ENCODE measurements around the gene GDF15. TPM values are rescaled to one million over a fixed set of nuclear protein-coding genes. Genes with fewer than 3 reads are reported as not detected.

The GDF15 gene
- polyA plus RNA-seq, 1 donor (not counting 4 experiments of a cell fraction or from before 2014, with no cell fraction given): 0.31 TPM

DNA sequence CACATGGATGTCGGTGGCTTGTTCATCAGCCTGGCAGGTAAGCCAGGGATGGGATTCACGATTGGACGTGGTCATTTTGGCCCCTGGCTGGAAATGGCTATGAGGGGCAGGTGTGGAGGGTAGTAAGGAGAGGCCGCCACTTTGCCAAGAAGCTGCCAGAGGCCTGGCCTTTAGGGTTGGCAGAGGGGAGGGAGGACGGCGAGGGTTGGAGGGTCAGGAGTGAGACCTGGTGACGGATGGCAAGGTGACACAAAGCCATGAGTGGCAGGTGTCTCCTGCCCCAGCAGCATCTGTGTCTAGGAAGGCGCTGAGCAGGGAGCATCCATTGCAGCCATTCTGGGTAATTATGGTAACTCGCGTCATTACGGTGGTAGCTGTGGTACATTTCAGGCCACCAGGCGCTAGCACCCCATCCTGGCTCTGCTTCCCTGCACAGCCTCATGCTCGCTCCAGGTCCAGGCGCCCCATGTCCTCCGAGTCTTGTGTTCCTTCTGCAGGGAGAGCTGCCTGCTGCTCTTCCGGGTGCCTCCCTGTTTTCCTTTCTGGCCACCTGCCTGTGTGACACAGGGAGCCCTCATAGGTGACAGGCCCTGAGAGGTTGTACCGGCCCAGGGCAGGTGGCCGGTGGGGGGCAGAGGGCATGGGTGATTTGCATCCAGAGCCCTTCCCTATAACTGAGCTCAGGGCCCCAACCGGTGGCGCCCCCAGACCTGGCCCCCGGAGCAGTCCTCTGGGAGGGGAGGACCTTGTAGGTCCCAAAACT is 37.5 kb downstream of the GDF15 start:
- Histone ChIP-seq H3K4me2 (ENCODE audit: control insufficient read depth, extremely low read depth, insufficient read depth, low read depth, low read length) (no peak overlapping the region), H3K9me1 (ENCODE audit: control insufficient read depth, extremely low read depth, insufficient read depth, low read length) (no peaks in the 10 kb centered on the region), H2AFZ (ENCODE audit: control insufficient read depth, low read length) (no peak overlapping the region), H4K20me1 (ENCODE audit: control insufficient read depth, extremely low read depth, insufficient read depth, low read length) (peaks cover 9% of the 10 kb centered on the region), H3K36me3 (ENCODE audit: control insufficient read depth in 2 of 2, extremely low read depth in 1 of 2, insufficient read depth in 2 of 2, low read length in 2 of 2) (peaks cover 0 to 2% of the 10 kb centered on the region in 2 experiments), H3K4me1 (ENCODE audit: control insufficient read depth, extremely low read depth, insufficient read depth, low read length) (peaks cover 8% of the 10 kb centered on the region), H3K4me3 (ENCODE audit: control insufficient read depth in 2 of 3, extremely low read depth in 1 of 3, insufficient read depth in 2 of 3, low read depth in 1 of 3, low read length in 3 of 3) (no peak overlapping the region), H3K27me3 (ENCODE audit: control insufficient read depth, extremely low read depth, insufficient read depth, low read length) (no peaks in the 10 kb centered on the region), H3K27ac (ENCODE audit: control insufficient read depth, insufficient read depth, low read length) (no peak overlapping the region), H3K9ac (ENCODE audit: control insufficient read depth, extremely low read depth, insufficient read depth, low read length) (no peak overlapping the region), H3K9me3 (ENCODE audit: control insufficient read depth, low read depth, low read length) (no peaks in the 10 kb centered on the region), H3K79me2 (ENCODE audit: control insufficient read depth, insufficient read depth, low read length) (peaks cover 14% of the 10 kb centered on the region)
- FAIRE-seq: no peak
- DNase-seq (ENCODE audit: low read depth, low spot score): no peak
- TF ChIP-seq EZH2 (IDR thresholded peaks at IDR 0.05; ENCODE audit: low read length) (no peak), CTCF (optimal IDR thresholded peaks at IDR 0.05 in 1 of 3, IDR thresholded peaks at IDR 0.05 in 1 of 3, conservative IDR thresholded peaks at IDR 0.05 in 1 of 3; ENCODE audit: extremely low read depth in 1 of 3, insufficient read depth in 2 of 3, low read length in 3 of 3) (no peak)
- dilution Hi-C loops (cut with MboI; ENCODE audit: extremely low pct_ligation_motif_present, low sequenced_read_pairs): no loop called here

DNA sequence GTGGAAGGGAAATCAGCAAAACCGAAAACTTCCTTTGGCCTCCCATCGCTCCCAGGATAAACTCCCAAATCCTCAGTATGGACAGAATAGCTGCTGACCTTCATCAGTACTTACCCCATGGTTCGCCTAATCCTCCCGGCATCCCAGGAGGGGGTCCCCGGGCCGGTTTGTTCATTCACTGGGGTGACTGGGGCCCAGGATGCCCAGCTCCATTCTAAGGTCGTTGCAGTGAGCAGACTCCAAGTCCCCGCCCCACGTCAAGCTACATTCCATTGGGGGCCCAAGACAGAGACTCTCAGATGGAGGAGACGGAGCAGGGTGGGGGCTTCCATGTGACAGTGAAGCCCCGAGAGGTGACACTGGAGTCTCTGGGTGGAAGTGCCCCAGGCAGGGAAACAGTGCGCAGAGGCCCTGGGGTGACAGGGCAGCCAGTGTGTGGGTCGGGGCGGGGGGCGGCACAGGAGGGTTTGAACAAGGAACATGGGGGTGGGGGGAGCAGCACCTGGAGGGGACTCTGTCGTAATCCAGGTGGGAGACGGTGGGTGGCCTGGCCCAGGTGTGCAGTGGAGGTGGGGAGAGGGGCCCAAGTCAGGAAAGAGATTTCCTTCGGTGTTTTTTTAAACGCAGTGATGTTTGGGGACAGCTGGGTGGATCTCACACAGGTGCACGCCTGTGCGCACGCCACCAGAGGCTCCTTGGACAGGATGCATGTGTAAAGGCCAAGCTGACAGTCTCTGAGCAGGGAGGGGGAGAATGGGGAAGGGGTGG is 38.3 kb downstream of the GDF15 start:
- H3K4me2 ChIP-seq (ENCODE audit: control insufficient read depth, extremely low read depth, insufficient read depth, low read depth, low read length): no peak overlapping the region
- H2AFZ ChIP-seq (ENCODE audit: control insufficient read depth, low read length): no peak overlapping the region
- peaks cover 0 to 2% of the 10 kb centered on the region in 2 experiments for H3K36me3 ChIP-seq (ENCODE audit: control insufficient read depth in 2 of 2, extremely low read depth in 1 of 2, insufficient read depth in 2 of 2, low read length in 2 of 2)
- no peak overlapping the region for H3K4me3 ChIP-seq (ENCODE audit: control insufficient read depth in 2 of 3, extremely low read depth in 1 of 3, insufficient read depth in 2 of 3, low read depth in 1 of 3, low read length in 3 of 3)
- H3K79me2 ChIP-seq (ENCODE audit: control insufficient read depth, insufficient read depth, low read length): peaks cover 14% of the 10 kb centered on the region
- dilution Hi-C loops (cut with MboI; ENCODE audit: extremely low pct_ligation_motif_present, low sequenced_read_pairs): no loop called here
- TF ChIP-seq CTCF (optimal IDR thresholded peaks at IDR 0.05 in 1 of 3, IDR thresholded peaks at IDR 0.05 in 1 of 3, conservative IDR thresholded peaks at IDR 0.05 in 1 of 3; ENCODE audit: extremely low read depth in 1 of 3, insufficient read depth in 2 of 3, low read length in 3 of 3) (no peak), EZH2 (IDR thresholded peaks at IDR 0.05; ENCODE audit: low read length) (no peak)
- FAIRE-seq (no peak), DNase-seq (ENCODE audit: low read depth, low spot score) (no peak)
- no peak overlapping the region for H3K9ac ChIP-seq (ENCODE audit: control insufficient read depth, extremely low read depth, insufficient read depth, low read length)
- H3K9me1 ChIP-seq (ENCODE audit: control insufficient read depth, extremely low read depth, insufficient read depth, low read length): no peaks in the 10 kb centered on the region
- H3K4me1 ChIP-seq (ENCODE audit: control insufficient read depth, extremely low read depth, insufficient read depth, low read length): peaks cover 3% of the 10 kb centered on the region
- H3K27ac ChIP-seq (ENCODE audit: control insufficient read depth, insufficient read depth, low read length): no peak overlapping the region
- no peaks in the 10 kb centered on the region for H3K9me3 ChIP-seq (ENCODE audit: control insufficient read depth, low read depth, low read length)
- H4K20me1 ChIP-seq (ENCODE audit: control insufficient read depth, extremely low read depth, insufficient read depth, low read length): peaks cover 9% of the 10 kb centered on the region
- no peaks in the 10 kb centered on the region for H3K27me3 ChIP-seq (ENCODE audit: control insufficient read depth, extremely low read depth, insufficient read depth, low read length)

Data from keratinocyte (primary cell).